ENCODE measurements around the gene TAF15.

TAF15 gene

DNA sequence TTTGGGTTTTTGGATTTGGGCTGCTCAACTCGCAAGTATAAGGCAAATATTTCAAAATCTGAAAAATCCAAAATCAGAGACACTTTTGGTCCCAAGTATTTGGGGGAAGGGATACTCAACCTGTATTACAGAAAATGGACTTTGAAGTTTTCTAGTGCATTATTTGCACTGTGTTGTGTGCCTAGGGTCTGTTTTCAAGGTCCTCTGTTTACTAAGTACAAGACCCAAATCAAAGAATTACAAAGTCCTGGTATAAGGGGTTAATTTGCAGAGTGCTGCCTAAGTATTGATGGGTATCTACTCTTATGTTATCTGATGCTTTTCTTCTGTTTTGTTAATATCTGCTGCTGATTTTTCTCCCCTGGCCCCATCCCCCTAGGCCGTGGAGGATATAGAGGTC lies 34.4 kb downstream of the TAF15 start:
- Histone ChIP-seq H3K4me3 (ENCODE audit: low read length) (no peak overlapping the region), H3K4me1 (ENCODE audit: control insufficient read depth, insufficient read depth, low read length) (no peaks in the 10 kb centered on the region), H3K9me3 (ENCODE audit: control insufficient read depth, low read length) (no peaks in the 10 kb centered on the region), H3K9ac (ENCODE audit: low read length) (no peak overlapping the region), H3K36me3 (ENCODE audit: control insufficient read depth, insufficient read depth, low read length) (no peaks in the 10 kb centered on the region), H3K27me3 (ENCODE audit: control insufficient read depth, insufficient read depth, low read length) (no peaks in the 10 kb centered on the region)

DNA sequence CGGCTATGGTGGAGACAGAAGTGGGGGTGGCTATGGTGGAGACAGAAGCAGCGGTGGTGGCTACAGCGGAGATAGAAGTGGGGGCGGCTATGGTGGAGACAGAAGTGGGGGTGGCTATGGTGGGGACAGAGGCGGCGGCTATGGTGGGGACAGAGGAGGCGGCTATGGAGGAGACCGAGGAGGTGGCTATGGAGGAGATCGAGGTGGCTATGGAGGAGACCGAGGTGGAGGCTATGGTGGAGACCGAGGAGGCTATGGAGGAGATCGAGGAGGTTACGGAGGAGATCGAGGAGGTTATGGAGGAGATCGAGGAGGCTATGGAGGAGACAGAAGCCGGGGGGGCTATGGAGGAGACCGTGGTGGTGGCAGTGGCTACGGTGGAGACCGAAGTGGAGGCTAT lies 35.3 kb downstream of the TAF15 start:
- H3K27me3 ChIP-seq (ENCODE audit: control insufficient read depth, insufficient read depth, low read length), result no peaks in the 10 kb centered on the region
- H3K9ac ChIP-seq (ENCODE audit: low read length), result no peak overlapping the region
- H3K9me3 ChIP-seq (ENCODE audit: control insufficient read depth, low read length), result no peaks in the 10 kb centered on the region
- H3K4me1 ChIP-seq (ENCODE audit: control insufficient read depth, insufficient read depth, low read length), result no peaks in the 10 kb centered on the region
- no peak overlapping the region for H3K4me3 ChIP-seq (ENCODE audit: low read length)
- H3K36me3 ChIP-seq (ENCODE audit: control insufficient read depth, insufficient read depth, low read length), result no peaks in the 10 kb centered on the region

DNA sequence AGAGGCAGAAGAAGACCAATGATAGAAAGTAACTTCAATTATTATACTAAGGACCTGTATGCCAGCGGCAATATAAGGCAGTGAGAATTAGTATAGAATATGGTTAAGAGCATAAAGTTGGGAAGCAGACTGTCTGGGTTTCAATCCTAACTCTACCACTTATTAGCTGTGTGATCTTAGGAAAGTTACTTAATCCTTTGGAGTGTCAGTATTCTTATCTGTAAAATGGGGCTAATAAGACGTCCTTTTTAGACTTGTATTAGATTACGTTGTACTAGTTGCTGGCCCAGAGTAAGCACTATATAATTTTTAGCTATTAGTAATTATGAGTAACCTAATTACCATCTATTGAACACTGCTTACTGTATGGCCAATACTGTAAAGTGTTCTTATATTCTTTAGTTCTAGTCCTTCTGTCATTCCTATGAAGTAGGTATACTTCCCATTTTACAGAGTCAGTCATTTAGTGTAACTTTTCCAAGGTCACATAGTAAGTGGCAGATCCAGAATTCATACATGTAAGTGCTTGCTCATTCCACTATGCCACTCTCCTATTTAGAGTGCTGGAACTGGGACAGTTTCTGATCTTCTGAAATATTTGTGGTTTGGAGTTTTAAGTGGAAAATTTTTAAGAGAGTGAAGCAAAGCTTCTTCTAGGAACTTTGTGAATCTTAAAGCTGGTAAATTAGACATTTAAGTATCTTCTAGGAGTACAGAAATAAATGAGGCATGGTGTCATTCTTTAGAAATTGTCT lies 36.9 kb downstream of the TAF15 start:
- Histone ChIP-seq H3K36me3 (ENCODE audit: control insufficient read depth, insufficient read depth, low read length) (no peaks in the 10 kb centered on the region), H3K27me3 (ENCODE audit: control insufficient read depth, insufficient read depth, low read length) (no peaks in the 10 kb centered on the region), H3K9ac (ENCODE audit: low read length) (no peak overlapping the region), H3K4me1 (ENCODE audit: control insufficient read depth, insufficient read depth, low read length) (no peaks in the 10 kb centered on the region), H3K4me3 (ENCODE audit: low read length) (no peak overlapping the region), H3K9me3 (ENCODE audit: control insufficient read depth, low read length) (no peaks in the 10 kb centered on the region)

DNA sequence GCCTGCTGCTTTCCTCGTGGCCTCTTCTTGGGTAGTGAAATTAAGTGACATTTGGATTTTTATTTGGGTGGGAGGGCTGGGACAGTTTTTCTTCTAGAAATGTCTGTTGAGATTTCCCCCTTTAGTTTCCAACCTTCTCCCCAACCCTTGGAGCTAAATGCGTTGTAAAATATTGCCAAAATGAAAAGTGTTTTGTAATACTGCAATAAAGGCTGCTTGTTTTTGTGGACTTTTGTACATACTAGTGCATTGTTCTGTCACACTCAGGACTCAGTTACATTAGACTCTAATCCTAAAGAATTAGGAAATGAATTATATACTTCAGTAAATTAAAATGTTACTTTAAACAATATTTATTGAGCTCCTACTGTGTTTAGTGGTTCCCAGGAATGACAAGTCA lies 37.7 kb downstream of the TAF15 start:
- H3K9me3 ChIP-seq (ENCODE audit: control insufficient read depth, low read length), result no peaks in the 10 kb centered on the region
- H3K9ac ChIP-seq (ENCODE audit: low read length), result no peak overlapping the region
- H3K27me3 ChIP-seq (ENCODE audit: control insufficient read depth, insufficient read depth, low read length), result no peaks in the 10 kb centered on the region
- no peak overlapping the region for H3K4me3 ChIP-seq (ENCODE audit: low read length)
- no peaks in the 10 kb centered on the region for H3K36me3 ChIP-seq (ENCODE audit: control insufficient read depth, insufficient read depth, low read length)
- H3K4me1 ChIP-seq (ENCODE audit: control insufficient read depth, insufficient read depth, low read length), result no peaks in the 10 kb centered on the region

DNA sequence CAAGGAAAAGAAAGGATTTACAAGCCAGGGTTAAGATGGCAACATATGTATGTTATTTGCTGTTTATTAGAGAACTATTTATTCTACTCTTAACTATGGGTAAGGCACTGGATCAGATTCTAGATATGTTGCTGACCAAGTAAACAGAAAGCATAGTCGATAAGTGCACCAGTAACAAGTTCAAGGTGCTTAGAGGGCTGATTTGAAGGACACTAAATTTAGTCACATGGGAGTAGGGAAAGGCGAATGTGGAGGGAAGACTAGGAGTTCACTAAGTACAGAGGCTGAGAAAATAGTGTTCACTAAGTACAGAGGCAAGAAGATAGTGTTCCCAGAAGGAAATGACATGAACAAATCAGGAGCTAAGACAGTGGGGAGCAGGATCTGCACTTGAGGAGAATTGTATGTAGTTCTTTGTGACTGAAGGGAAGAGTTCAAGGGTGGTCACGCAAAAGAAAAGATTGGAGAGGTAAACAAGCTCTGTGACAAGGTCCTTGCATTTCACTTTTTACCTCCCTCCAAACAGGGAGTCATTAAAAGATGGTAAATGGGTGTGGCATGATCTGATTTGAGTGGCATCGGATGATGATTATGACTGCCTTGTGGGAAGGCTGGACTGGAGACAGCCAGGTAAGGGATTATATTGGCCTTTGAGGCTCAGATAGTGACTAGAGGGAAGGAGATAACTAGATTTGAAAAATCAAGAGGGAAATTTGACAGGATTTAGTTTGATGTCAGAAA lies 38.5 kb downstream of the TAF15 start:
- Histone ChIP-seq H3K4me3 (ENCODE audit: low read length) (no peak overlapping the region), H3K4me1 (ENCODE audit: control insufficient read depth, insufficient read depth, low read length) (no peaks in the 10 kb centered on the region), H3K9ac (ENCODE audit: low read length) (no peak overlapping the region), H3K27me3 (ENCODE audit: control insufficient read depth, insufficient read depth, low read length) (no peaks in the 10 kb centered on the region), H3K9me3 (ENCODE audit: control insufficient read depth, low read length) (no peaks in the 10 kb centered on the region), H3K36me3 (ENCODE audit: control insufficient read depth, insufficient read depth, low read length) (no peaks in the 10 kb centered on the region)

DNA sequence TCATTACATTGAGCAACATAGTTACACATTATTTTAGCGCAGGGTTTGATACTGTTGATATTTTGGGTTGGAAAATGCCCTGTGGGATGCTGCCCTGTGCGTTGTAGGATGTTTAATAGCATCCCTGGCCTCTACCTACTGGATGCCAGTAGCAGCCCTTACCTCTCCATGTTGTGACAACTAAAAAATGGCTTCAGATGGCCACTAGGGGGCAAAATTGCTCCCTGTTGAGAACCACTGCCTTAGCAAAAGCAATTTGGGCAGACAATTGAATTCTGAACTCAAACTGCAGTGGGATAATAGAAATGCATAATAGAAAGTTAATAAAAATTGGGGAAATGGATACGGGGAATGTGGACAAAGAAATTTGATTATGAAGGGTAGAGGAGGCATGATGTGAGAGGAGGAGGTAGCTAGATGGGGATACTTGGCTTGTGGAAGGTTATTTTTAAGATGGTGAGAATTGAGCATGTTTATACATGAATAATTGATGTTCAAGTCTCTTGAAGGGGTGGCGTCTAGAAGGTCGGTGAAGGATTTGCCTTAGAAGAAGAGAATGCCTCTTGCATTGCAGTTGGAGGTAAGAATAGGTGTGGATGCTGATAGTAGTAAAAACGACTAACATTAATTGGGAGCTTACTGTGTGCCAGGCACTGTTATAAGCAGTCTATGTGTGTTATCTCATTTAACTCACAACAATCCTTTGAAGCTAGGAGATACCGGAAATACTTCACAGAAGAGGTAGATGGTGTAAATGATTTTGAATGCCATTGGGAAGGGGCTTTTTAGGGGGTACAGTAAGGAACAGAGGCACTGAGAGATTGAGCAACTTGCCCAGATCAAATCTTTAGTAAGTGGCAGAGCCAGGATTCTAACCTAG lies 40.4 kb downstream of the TAF15 start:
- Histone ChIP-seq H3K4me3 (ENCODE audit: low read length) (no peak overlapping the region), H3K27me3 (ENCODE audit: control insufficient read depth, insufficient read depth, low read length) (no peaks in the 10 kb centered on the region), H3K9me3 (ENCODE audit: control insufficient read depth, low read length) (no peaks in the 10 kb centered on the region), H3K36me3 (ENCODE audit: control insufficient read depth, insufficient read depth, low read length) (no peaks in the 10 kb centered on the region), H3K4me1 (ENCODE audit: control insufficient read depth, insufficient read depth, low read length) (no peaks in the 10 kb centered on the region), H3K9ac (ENCODE audit: low read length) (no peak overlapping the region)

DNA sequence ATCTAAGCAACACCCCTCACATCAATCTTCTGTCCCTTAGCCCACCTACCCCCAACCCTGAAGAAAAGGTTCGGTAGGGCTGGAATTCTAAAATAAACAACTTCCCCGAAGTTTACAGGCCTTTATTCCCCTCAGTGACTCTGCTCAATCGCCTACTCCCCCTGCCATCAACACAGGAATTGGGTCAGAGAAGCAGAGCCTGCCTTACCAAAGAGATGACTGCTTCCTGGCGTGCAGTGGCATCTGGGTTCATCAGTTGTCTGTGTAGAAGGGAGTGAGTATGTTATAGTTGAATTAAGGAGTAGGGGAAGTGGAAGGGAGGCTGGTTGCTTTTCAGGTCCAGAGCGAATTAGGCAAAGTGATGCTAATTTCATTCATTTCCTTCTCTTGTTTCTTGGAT lies 46.7 kb downstream of the TAF15 start:
- Histone ChIP-seq H3K36me3 (ENCODE audit: control insufficient read depth, insufficient read depth, low read length) (no peaks in the 10 kb centered on the region), H3K9ac (ENCODE audit: low read length) (no peak overlapping the region), H3K4me3 (ENCODE audit: low read length) (no peak overlapping the region), H3K27me3 (ENCODE audit: control insufficient read depth, insufficient read depth, low read length) (no peaks in the 10 kb centered on the region), H3K9me3 (ENCODE audit: control insufficient read depth, low read length) (no peaks in the 10 kb centered on the region), H3K4me1 (ENCODE audit: control insufficient read depth, insufficient read depth, low read length) (no peaks in the 10 kb centered on the region)

DNA sequence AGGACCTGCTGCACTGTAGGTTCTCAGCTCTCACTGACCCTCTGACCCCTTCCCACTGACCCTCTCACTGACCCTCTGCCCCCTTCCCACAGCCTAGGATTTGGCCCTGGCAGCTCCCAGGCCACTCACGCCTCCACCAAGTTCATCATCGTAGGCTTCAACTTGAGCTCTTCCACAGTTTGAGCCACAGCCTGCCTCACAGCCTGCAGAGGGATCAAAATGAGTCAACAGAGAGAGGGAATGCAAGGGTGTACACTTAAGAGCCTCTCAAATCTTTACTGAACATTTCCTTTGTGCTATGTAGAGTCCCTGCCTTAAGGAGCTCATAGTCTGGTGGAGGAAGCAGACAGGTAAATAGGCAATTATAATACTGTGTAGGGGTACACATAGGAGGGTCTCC lies 47.3 kb downstream of the TAF15 start:
- Histone ChIP-seq H3K4me3 (ENCODE audit: low read length) (no peak overlapping the region), H3K4me1 (ENCODE audit: control insufficient read depth, insufficient read depth, low read length) (no peaks in the 10 kb centered on the region), H3K36me3 (ENCODE audit: control insufficient read depth, insufficient read depth, low read length) (no peaks in the 10 kb centered on the region), H3K9me3 (ENCODE audit: control insufficient read depth, low read length) (no peaks in the 10 kb centered on the region), H3K9ac (ENCODE audit: low read length) (no peak overlapping the region), H3K27me3 (ENCODE audit: control insufficient read depth, insufficient read depth, low read length) (no peaks in the 10 kb centered on the region)

DNA sequence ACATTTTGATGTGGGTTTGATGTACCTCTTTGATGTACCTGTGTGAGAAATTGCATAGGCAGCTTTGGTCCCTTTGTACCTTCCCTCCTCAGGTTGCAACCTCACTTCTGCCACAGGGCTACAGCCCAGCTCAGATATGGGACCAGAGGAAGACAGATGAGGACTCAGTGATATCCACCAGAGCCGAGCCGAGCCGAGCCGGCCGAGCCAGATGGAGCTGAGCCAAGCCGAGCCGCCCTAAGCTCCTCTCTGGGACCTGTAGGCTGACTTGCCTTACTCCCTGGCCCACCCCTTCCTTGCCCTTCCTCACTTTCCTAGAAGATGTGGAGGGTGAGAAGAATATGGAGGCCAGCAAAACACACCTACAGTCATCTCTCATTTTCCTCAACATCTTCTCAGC lies 55.6 kb downstream of the TAF15 start:
- H3K27me3 ChIP-seq (ENCODE audit: control insufficient read depth, insufficient read depth, low read length), result no peaks in the 10 kb centered on the region
- no peaks in the 10 kb centered on the region for H3K9me3 ChIP-seq (ENCODE audit: control insufficient read depth, low read length)
- no peaks in the 10 kb centered on the region for H3K36me3 ChIP-seq (ENCODE audit: control insufficient read depth, insufficient read depth, low read length)
- no peak overlapping the region for H3K9ac ChIP-seq (ENCODE audit: low read length)
- H3K4me1 ChIP-seq (ENCODE audit: control insufficient read depth, insufficient read depth, low read length), result no peaks in the 10 kb centered on the region
- H3K4me3 ChIP-seq (ENCODE audit: low read length), result no peak overlapping the region

DNA sequence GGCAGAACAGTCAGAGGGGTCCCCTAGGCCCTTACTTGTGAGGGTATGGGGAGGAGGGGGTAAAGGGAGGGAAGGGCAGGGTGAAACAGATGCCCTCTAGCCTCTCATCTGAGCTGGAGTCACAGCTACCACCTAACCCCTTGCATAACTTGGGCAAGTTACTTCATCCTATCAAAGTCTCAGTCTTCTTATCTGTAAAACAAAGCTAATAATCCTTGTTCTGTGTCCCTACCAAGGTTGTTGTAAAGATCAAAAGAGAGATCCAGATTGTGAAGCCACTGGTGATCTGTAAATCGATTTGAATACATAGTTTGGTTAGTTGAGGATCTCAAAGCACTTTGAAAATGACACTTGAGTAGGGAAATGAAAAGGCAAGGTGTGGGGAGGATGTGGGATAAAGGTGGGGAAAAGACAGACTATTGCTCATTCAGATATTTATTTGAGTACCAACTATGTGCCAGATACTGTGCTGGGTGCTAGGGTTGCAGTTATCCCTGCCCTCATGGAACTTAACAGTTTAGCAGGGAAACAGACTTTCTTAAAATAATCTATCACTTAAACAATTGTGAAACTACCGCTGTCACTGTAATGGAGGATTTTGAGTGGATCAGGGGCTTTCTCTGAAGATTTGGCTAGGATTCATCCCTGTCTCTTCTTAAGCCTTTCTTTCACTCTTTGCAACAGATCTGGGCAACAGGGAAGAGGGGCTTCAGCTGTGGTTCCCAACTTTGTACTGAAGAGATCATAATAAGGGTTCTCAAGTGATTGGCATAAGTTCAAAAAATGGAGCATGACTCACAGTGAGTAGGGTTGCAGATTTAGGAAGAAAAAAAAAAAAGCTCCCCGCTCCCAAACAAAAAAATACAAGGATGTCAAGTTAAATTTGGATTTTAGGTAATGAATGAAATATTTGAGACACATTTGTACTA lies 56.4 kb downstream of the TAF15 start:
- Histone ChIP-seq H3K27me3 (ENCODE audit: control insufficient read depth, insufficient read depth, low read length) (no peaks in the 10 kb centered on the region), H3K4me3 (ENCODE audit: low read length) (no peak overlapping the region), H3K9me3 (ENCODE audit: control insufficient read depth, low read length) (no peaks in the 10 kb centered on the region), H3K4me1 (ENCODE audit: control insufficient read depth, insufficient read depth, low read length) (no peaks in the 10 kb centered on the region), H3K36me3 (ENCODE audit: control insufficient read depth, insufficient read depth, low read length) (no peaks in the 10 kb centered on the region), H3K9ac (ENCODE audit: low read length) (no peak overlapping the region)

DNA sequence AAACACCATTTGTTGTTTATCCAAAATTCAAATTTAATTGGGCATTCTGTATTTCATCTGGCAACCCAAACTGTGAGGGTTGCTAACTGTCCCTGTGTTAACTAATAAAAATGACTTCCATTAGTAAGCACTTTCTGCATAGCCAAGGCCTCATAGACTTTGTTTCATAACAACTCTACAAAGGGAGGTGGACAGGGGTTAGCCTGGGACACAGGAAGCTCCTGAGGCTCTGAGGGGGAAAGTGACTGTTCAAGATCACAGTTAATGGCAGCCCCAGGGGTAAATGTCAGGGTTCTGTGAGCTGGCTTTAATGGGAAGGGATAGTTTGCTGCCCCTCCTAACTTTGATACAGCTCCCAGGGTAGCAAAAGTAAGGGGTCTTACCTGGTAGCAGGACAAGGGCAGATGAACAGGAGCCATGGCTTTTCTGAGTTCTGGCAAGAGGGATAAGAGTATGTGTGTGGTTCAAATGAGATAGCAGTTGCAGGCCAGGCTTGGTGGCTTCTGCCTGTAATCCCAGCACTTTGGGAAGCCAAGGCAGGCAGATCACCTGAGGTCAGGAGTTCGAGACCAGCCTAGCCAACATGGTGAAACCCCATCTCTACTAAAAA lies 57.2 kb downstream of the TAF15 start:
- Histone ChIP-seq H3K4me1 (ENCODE audit: control insufficient read depth, insufficient read depth, low read length) (no peaks in the 10 kb centered on the region), H3K9me3 (ENCODE audit: control insufficient read depth, low read length) (no peaks in the 10 kb centered on the region), H3K9ac (ENCODE audit: low read length) (no peak overlapping the region), H3K4me3 (ENCODE audit: low read length) (no peak overlapping the region), H3K27me3 (ENCODE audit: control insufficient read depth, insufficient read depth, low read length) (no peaks in the 10 kb centered on the region), H3K36me3 (ENCODE audit: control insufficient read depth, insufficient read depth, low read length) (no peaks in the 10 kb centered on the region)
